PC-9 (cell line): ENCODE measurements around the gene TTC7B. TPM values are rescaled to one million over a fixed set of nuclear protein-coding genes. Genes with fewer than 3 reads are reported as not detected.

Source experiments
- BruUV-seq: library from RNA; stranded (reverse); fragments of 400-500 nt; replicated peaks from 2 replicates; lab custom pipeline; 2021; lab: Mats Ljungman, UMichigan
- CTCF ChIA-PET: fragments of 300-600 bp; sonication (Branson Sonifier 250); formaldehyde crosslinking; loops from one replicate; lab custom pipeline; 2022; ENCODE audit warnings: antibody characterized with exemption; lab: Charles Lee
- POLR2A ChIA-PET: fragments of 300-600 bp; sonication (Branson Sonifier 250); formaldehyde crosslinking; loops from one replicate; lab custom pipeline; 2022; ENCODE audit warnings: antibody characterized with exemption; ENCODE audit not compliant: unreplicated experiment; lab: Charles Lee
- DNase-seq, 2 experiments: peaks; one replicate each; pipeline versions ENCODE4 v3.0.0 to v3.0.0-alpha.2; 2015 to 2022; ENCODE audit warnings: mixed read lengths in 1 of 2
- H2AFZ ChIP-seq: fragments of 200-600 bp; sonication (generic); 2 replicates; pipeline ENCODE4 v1.8.1; 2017; ENCODE audit warnings: antibody characterized with exemption
- H3F3A ChIP-seq: fragments of 200-600 bp; sonication (generic); 2 replicates; pipeline ENCODE4 v1.8.1; 2017; ENCODE audit warnings: antibody characterized with exemption, mild to moderate bottlenecking, low read depth; ENCODE audit not compliant: insufficient read depth
- H3K27ac ChIP-seq: fragments of 200-600 bp; sonication (generic); 2 replicates; pipeline ENCODE4 v1.6.1; 2016; ENCODE audit warnings: mixed run types
- H3K27me3 ChIP-seq: fragments of 200-600 bp; sonication (generic); 2 replicates; pipeline ENCODE4 v1.6.1; 2016; ENCODE audit warnings: low read depth, mixed run types; ENCODE audit not compliant: insufficient read depth
- H3K36me3 ChIP-seq: fragments of 200-600 bp; sonication (generic); 2 replicates; pipeline ENCODE4 v1.6.1; 2016; ENCODE audit warnings: low read depth, mixed run types
- H3K4me1 ChIP-seq: fragments of 200-600 bp; sonication (generic); replicated peaks from 2 replicates; pipeline ENCODE4 v1.6.1; 2016; ENCODE audit warnings: mixed run types; ENCODE audit not compliant: insufficient read depth
- H3K4me2 ChIP-seq: fragments of 200-600 bp; sonication (generic); 2 replicates; pipeline ENCODE4 v1.6.1; 2017; ENCODE audit warnings: mixed run types
- H3K4me3 ChIP-seq: fragments of 200-600 bp; sonication (generic); 2 replicates; pipeline ENCODE4 v1.6.1; 2016; ENCODE audit warnings: mixed run types
- H3K79me2 ChIP-seq: fragments of 200-600 bp; sonication (generic); 2 replicates; pipeline ENCODE4 v1.6.1; 2017; ENCODE audit warnings: low read depth, mixed run types
- H3K9me2 ChIP-seq: fragments of 200-600 bp; sonication (generic); 2 replicates; pipeline ENCODE4 v1.8.1; 2017; ENCODE audit warnings: mild to moderate bottlenecking; ENCODE audit not compliant: insufficient read depth
- H3K9me3 ChIP-seq: fragments of 200-600 bp; sonication (generic); 2 replicates; pipeline ENCODE4 v1.8.1; 2016; ENCODE audit warnings: low read depth; ENCODE audit not compliant: insufficient read depth
- H4K20me1 ChIP-seq: fragments of 200-600 bp; sonication (generic); 2 replicates; pipeline ENCODE4 v1.8.1; 2017; ENCODE audit not compliant: insufficient read depth
- CTCF ChIP-seq: fragments of 200-600 bp; sonication (generic); conservative IDR thresholded peaks from 2 replicates; pipeline ENCODE4 v1.6.1; 2017; ENCODE audit warnings: mixed run types, antibody characterized with exemption, mild to moderate bottlenecking, moderate library complexity
- EZH2 ChIP-seq: fragments of 200-600 bp; sonication (generic); IDR thresholded peaks from 2 replicates; pipeline ENCODE4 v1.8.0; 2017; ENCODE audit warnings: antibody characterized with exemption, low read depth
- intact Hi-C: fragments of 100-400 bp; cut with micrococcal nuclease; formaldehyde crosslinking; loops from one replicate; pipeline ENCODE4 v1.10.0; 2022; ENCODE audit not compliant: unreplicated experiment
- total RNA-seq: library from RNA; stranded (reverse); gene quantifications from 2 replicates; pipeline ENCODE4 v1.2.3, GENCODE V29; 2021

Gene TTC7B
- total RNA-seq, 1 experiment from 2014 or later, result 6.8 TPM

GRCh38 chr14:90629471-90629870 lies 186.8 kb downstream of the TTC7B start:
- CTCF ChIA-PET, result no interaction called here
- DNase-seq, result peak in 1 of 2 experiments; percentile 14
- POLR2A ChIA-PET, result no interaction called here

GRCh38 chr14:90628825-90629224 lies 187.4 kb downstream of the TTC7B start:
- ChIA-PET POLR2A (no interaction called here), CTCF (no interaction called here)
- no peaks in the 10 kb centered on the region for H3F3A ChIP-seq

More at GRCh38 chr14:90629471-90629870, 186.8 kb downstream of the TTC7B start:
- Histone ChIP-seq H3K79me2 (no peaks in the 10 kb centered on the region), H3K27ac (no peak overlapping the region), H3K4me3 (no peak overlapping the region), H3F3A (no peaks in the 10 kb centered on the region), H3K27me3 (no peaks in the 10 kb centered on the region), H3K36me3 (no peaks in the 10 kb centered on the region), H3K9me3 (no peaks in the 10 kb centered on the region), H3K4me1 (peaks cover 5% of the 10 kb centered on the region), H2AFZ (no peak overlapping the region), H3K4me2 (no peak overlapping the region), H4K20me1 (no peaks in the 10 kb centered on the region), H3K9me2 (no peaks in the 10 kb centered on the region)
- no peak for TF ChIP-seq EZH2
- TF ChIP-seq CTCF, result no peak
- intact Hi-C loops, result loop anchor here (10.0 kb wide), 1 partner anchor 235 kb away; the partner anchor contains the start of gene CALM1
- no TSS peak for BruUV-seq

GRCh38 chr14:90627478-90627877 lies 188.8 kb downstream of the TTC7B start:
- ChIA-PET POLR2A (no interaction called here), CTCF (no interaction called here)
- intact Hi-C loops, result loop anchor here (10.0 kb wide), 1 partner anchor 233 kb away; the partner anchor contains the start of gene CALM1
- no peaks in the 10 kb centered on the region for H3K36me3 ChIP-seq
- no peak for DNase-seq
- no peaks in the 10 kb centered on the region for H3K27me3 ChIP-seq
- H3K79me2 ChIP-seq, result no peaks in the 10 kb centered on the region
- H3F3A ChIP-seq, result no peaks in the 10 kb centered on the region
- no peak overlapping the region for H3K4me2 ChIP-seq
- H2AFZ ChIP-seq, result no peak overlapping the region
- no peak for TF ChIP-seq EZH2
- no peak for TF ChIP-seq CTCF
- H3K27ac ChIP-seq, result no peak overlapping the region
- no peak overlapping the region for H3K4me3 ChIP-seq
- no peaks in the 10 kb centered on the region for H4K20me1 ChIP-seq
- BruUV-seq, result no TSS peak
- peaks cover 12% of the 10 kb centered on the region for H3K4me1 ChIP-seq
- H3K9me2 ChIP-seq, result no peaks in the 10 kb centered on the region
- H3K9me3 ChIP-seq, result no peaks in the 10 kb centered on the region

More at GRCh38 chr14:90628825-90629224, 187.4 kb downstream of the TTC7B start:
- Histone ChIP-seq H3K9me2 (no peaks in the 10 kb centered on the region), H3K4me2 (no peak overlapping the region), H3K4me3 (no peak overlapping the region), H3K36me3 (no peaks in the 10 kb centered on the region), H3K27ac (no peak overlapping the region), H3K4me1 (peaks cover 11% of the 10 kb centered on the region), H3K9me3 (no peaks in the 10 kb centered on the region), H2AFZ (no peak overlapping the region), H4K20me1 (no peaks in the 10 kb centered on the region), H3K79me2 (no peaks in the 10 kb centered on the region), H3K27me3 (no peaks in the 10 kb centered on the region)
- intact Hi-C loops, result loop anchor here (10.0 kb wide), 1 partner anchor 234 kb away; the partner anchor contains the start of gene CALM1
- no peak for DNase-seq
- BruUV-seq, result no TSS peak
- no peak for TF ChIP-seq EZH2
- no peak for TF ChIP-seq CTCF
